Skeletal muscle cell (primary cell): Measurements from ENCODE around the gene TSPYL6.
"Not testable (repeated sequence)": the region's sequence is repeated elsewhere in the genome, so short reads cannot be mapped to it uniquely, and the experiment has no call there.

Experiments
- DNase-seq: peaks from one replicate; pipeline ENCODE4 v3.0.0-alpha.2; 2010; ENCODE audit warnings: low read depth
- H3K4me3 ChIP-seq: 2 replicates; pipeline ENCODE4 v1.5.1; 2011; ENCODE audit warnings: low read depth, mild to moderate bottlenecking, control low read depth, low read length, moderate library complexity

The TSPYL6 gene

GRCh38 chr2:54256091-54256694, at the start of gene TSPYL6:
Gene TSPYL6, minus strand, starts transcription at chr2:54256229. Its CDS starts 78 bp downstream, at chr2:54256151.
- no peak for DNase-seq
- H3K4me3 ChIP-seq = no peak within 1 kb of the TSS

DNA sequence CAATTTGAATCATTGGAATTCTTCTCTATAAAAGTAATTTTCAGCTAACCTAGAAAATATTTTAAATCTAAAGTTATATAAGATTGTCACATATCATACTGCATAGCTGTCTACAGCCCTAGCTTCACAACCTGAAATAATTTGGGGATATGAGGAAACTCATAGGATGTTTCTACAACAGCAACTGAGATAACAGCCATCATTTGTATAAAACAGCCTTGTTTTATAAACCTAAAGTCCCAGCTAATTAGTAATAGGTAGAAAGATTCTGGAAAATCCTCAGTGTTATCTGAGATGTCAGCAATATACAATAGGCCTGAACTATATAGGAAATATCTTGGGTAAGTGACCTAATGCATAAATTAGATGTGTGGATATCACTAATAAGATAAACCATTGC, 47.6 kb upstream of the TSPYL6 start:
- no peak for DNase-seq
- H3K4me3 ChIP-seq = no peak overlapping the region

DNA sequence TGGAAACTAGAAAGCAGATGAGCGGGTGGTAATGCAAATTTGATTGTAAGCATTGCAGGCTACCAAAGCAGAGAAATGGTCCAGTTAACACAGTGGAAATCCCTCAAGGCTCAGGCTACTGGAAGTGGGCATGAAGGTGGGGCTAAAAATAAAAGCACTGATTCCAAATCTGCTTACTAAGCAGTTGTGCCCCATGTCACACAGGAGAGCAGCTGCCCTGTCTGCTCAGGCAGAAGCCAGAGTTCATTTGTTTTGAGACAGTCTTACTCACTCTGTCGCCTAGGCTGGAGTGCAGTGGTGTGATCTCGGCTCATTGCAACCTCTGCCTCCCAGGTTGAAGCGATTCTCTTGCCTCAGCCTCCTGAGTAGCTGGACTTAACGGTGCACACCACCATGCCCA, 42.5 kb upstream of the TSPYL6 start:
- H3K4me3 ChIP-seq = no peak overlapping the region
- no peak for DNase-seq

- no peak overlapping the region for H3K4me3 ChIP-seq
Measured at GRCh38 chr2:54295911-54296310, 39.9 kb upstream of the TSPYL6 start.

GRCh38 chr2:54294665-54295064, 38.6 kb upstream of the TSPYL6 start:
- DNase-seq, H3K4me3 ChIP-seq: not testable (repeated sequence)

More at GRCh38 chr2:54295911-54296310, 39.9 kb upstream of the TSPYL6 start:
- no peak for DNase-seq

- DNase-seq = no peak
- peak overlapping the region; percentile 21 for H3K4me3 ChIP-seq
Measured at GRCh38 chr2:54290356-54291025, 34.5 kb upstream of the TSPYL6 start.

DNA sequence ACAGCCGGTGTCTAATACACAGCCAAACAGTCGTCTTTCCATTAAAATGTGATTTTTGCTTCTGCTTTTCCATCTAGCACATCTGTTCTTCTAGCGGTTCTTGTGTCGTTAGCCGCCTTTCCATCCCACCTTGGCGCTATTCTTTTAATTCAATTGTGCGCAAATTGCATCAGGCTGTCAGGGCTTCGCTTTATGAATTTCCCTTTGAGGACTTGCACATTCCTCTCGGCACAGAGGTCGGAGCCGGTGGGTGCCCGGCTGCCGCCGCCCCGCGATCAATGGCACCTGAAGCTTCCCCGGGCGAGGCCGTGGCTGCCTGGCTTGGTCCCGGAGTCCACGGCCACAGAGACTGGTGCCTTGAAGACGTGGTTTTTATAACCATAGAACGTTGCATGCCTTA, 33.9 kb upstream of the TSPYL6 start:
- H3K4me3 ChIP-seq = peak overlapping the region; percentile 21
- no peak for DNase-seq

DNA sequence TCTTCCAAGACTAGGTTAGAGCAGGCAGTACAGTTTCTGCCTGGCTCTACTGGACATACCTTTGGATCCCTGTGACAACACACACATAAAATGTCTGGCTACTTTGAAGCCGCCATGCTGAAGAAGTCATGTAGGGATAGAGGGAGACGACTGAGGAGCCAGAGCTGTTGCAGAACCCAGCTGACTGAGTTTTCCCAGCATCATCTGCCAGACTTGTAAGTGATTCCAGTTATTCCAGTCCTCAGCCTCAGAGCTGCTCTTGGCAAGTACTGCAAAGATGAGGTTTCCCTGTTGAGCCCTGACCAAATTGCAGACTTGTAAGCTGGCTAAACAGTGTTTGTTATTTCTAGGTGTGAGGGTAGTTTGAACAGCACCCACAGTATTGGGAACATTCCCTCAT, 31.5 kb upstream of the TSPYL6 start:
- no peak overlapping the region for H3K4me3 ChIP-seq
- no peak for DNase-seq

DNA sequence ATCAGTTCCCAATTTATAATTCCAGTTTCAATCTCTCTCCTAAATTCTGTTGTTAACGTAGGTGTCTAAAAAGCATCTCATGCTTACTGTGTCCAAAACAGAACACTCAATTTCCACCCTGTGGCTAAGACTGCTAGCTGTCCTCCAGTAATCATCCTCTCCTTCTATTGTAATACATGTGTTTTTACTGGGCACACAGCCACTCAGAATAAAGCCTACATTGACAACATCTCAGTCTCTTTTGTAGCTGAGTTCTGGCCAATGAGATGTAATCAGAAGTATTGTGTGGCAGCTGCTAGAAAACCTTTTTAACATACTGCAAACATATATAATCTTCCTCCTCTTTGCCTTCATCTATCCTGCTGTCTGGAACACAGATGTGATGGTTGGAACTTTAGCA, 29.4 kb upstream of the TSPYL6 start:
- no peak overlapping the region for H3K4me3 ChIP-seq
- no peak for DNase-seq

GRCh38 chr2:54284826-54285225, 28.8 kb upstream of the TSPYL6 start:
- no peak for DNase-seq
- H3K4me3 ChIP-seq = no peak overlapping the region

- no peak for DNase-seq
- no peak overlapping the region for H3K4me3 ChIP-seq
Measured at GRCh38 chr2:54279385-54279784, 23.4 kb upstream of the TSPYL6 start.

- H3K4me3 ChIP-seq = no peak overlapping the region
- DNase-seq = no peak
Measured at GRCh38 chr2:54275541-54275940, 19.5 kb upstream of the TSPYL6 start.

GRCh38 chr2:54274781-54275242, 18.8 kb upstream of the TSPYL6 start:
- peak; percentile 67 for DNase-seq
- no peak overlapping the region for H3K4me3 ChIP-seq

GRCh38 chr2:54271843-54272627, 16.0 kb upstream of the TSPYL6 start:
- no peak overlapping the region for H3K4me3 ChIP-seq
- no peak for DNase-seq

GRCh38 chr2:54271189-54271588, 15.2 kb upstream of the TSPYL6 start:
- no peak overlapping the region for H3K4me3 ChIP-seq
- no peak for DNase-seq

GRCh38 chr2:54267577-54267976, 11.5 kb upstream of the TSPYL6 start:
- H3K4me3 ChIP-seq = no peak overlapping the region
- DNase-seq = no peak

DNA sequence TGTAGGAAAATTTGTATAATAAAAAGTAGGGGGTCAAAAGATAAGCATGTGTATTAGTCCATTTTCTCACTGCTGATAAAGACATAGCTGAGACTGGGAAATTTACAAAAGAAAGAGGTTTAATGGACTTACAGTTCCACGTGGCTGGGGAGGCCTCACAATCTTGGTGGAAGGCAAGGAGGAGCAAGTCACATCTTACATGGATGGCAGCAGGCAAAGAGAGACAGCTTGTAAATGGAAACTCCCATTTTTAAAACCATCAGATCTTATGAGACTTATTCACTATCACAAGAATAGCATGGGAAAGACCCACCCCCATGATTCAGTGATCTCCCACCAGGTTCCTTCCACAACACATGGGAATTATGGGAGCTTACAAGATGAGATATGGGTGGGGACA, 9.1 kb upstream of the TSPYL6 start:
- H3K4me3 ChIP-seq, DNase-seq: not testable (repeated sequence)

DNA sequence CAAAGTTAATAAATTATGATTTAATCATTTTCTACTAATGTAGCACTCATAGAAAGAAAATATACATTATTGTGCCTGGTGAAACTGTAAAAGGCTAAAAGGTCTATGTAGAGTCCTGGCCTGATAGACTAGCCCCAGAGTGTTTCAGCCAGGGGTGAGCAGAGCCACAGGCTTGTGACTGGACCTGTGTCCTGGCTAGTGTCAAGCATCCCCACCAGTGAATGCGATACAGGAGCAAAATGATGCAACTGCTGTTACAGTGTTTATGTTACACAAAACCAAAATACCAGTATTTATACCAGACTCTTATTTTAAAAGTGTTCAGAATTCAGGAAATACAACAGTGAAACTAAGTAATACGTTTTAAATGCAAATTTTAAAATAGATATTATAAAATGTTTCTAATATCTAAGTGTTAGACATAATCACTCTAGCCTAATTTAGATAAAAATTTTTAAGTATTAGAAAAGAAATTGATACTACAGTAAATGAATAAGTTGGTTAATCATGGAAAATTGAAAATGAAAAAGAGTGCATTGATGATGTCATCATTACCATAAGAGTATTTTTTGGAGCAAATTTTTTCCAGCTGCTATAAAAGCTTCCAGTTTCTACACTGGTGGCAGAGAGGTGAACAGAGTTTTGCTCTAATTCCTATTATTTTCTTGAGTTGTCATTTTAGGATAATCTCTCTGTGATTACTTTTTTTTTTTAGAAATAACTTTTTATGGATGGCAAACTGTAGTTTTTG, 6.2 kb upstream of the TSPYL6 start:
- no peak for DNase-seq
- H3K4me3 ChIP-seq = no peak overlapping the region

- no peak overlapping the region for H3K4me3 ChIP-seq
- no peak for DNase-seq
Measured at GRCh38 chr2:54261537-54261936, 5.5 kb upstream of the TSPYL6 start.

DNA sequence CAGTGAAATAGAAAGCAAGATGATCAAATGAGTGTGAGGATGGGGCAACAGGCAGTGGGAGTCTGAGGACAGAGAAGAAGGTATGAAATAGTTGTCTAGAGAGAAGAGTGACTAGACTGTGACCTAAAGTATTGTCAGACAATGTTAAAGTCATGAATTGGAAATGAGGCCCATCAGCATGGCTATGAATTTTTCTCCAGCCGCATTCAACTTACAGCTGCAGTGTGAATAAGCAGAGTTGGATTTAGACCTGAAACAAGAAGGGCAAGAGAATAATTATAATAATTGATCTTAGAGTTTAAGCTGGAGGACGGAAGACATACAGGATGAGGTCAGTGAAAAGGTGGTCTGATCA, 4.2 kb upstream of the TSPYL6 start:
- H3K4me3 ChIP-seq = no peak overlapping the region
- no peak for DNase-seq
